K562 (cell line): ENCODE data around the gene VAMP4. TPM values are rescaled to one million over a fixed set of nuclear protein-coding genes. Genes with fewer than 3 reads are reported as not detected.

Experiments
- ATAC-seq: fragments of 200-7000 bp; cut with Tn5 transposase; 3 replicates; pipeline ENCODE4 v1.9.1; 2020; ENCODE audit warnings: moderate library complexity
- BruUV-seq: library from RNA; stranded (reverse); fragments of 400-500 nt; replicated peaks from 2 replicates; lab custom pipeline; 2021; lab: Mats Ljungman, UMichigan
- CTCF ChIA-PET: fragments of 300-600 bp; formaldehyde crosslinking; extraction: SDS; loops from one replicate; lab custom pipeline; 2021; ENCODE audit warnings: low intra/inter-chr PET ratio; lab: Yijun Ruan, JAX
- POLR2A ChIA-PET: fragments of 300-600, 350-650 bp; sonication (Branson Sonifier 250); formaldehyde crosslinking; extraction: SDS; loops from one replicate; lab custom pipeline; 2021; ENCODE audit warnings: antibody characterized with exemption, inconsistent platforms; lab: Yijun Ruan, JAX
- DNase-seq, 4 experiments: peaks; one replicate each; pipeline versions ENCODE4 v3.0.0 to v3.0.0-alpha.2; 2011 to 2018; ENCODE audit warnings: low spot score in 3 of 4, mixed read lengths in 3 of 4; ENCODE audit errors: extremely low read depth in 1 of 4
- FAIRE-seq: peaks from 2 replicates; lab custom pipeline; 2011; peaks lifted over from hg19 to GRCh38; lab: Jason Lieb, UNC
- H2AFZ ChIP-seq: 2 replicates; pipeline ENCODE4 v1.6.0; 2011; ENCODE audit warnings: low read depth, low read length, control low read depth, inconsistent platforms
- H3K27ac ChIP-seq: fragments of 200-600 bp; 3 replicates; pipeline ENCODE4 v1.8.0; 2011; ENCODE audit warnings: low read depth, mild to moderate bottlenecking, control low read depth, inconsistent platforms, low read length, moderate library complexity, mixed read lengths; ENCODE audit errors: extremely low read depth
- H3K27me3 ChIP-seq, 2 experiments: fragments of 300-600 bp in 1 of 2; 2 replicates in 1 of 2; 3 replicates in 1 of 2; pipeline versions ENCODE4 v1.6.0 to v1.8.0; 2011; ENCODE audit warnings: inconsistent platforms in 2 of 2, low read length in 2 of 2, mild to moderate bottlenecking in 1 of 2, mixed read lengths in 1 of 2, moderate library complexity in 1 of 2; ENCODE audit not compliant: control insufficient read depth in 2 of 2, insufficient read depth in 2 of 2
- H3K36me3 ChIP-seq: fragments of 300-600 bp; 3 replicates; pipeline ENCODE4 v1.8.0; 2011; ENCODE audit warnings: mild to moderate bottlenecking, low read length, inconsistent platforms; ENCODE audit not compliant: control insufficient read depth, insufficient read depth
- H3K4me1 ChIP-seq, 2 experiments: fragments of 200-600 bp in 1 of 2; replicated peaks in 1 of 2; 2 replicates in 1 of 2; 3 replicates in 1 of 2; pipeline versions ENCODE4 v1.5.1 to v1.8.0; 2011; ENCODE audit warnings: inconsistent platforms in 2 of 2, low read length in 2 of 2, mild to moderate bottlenecking in 1 of 2, mixed read lengths in 1 of 2, moderate library complexity in 1 of 2; ENCODE audit not compliant: control insufficient read depth in 2 of 2, insufficient read depth in 2 of 2
- H3K4me2 ChIP-seq: 2 replicates; pipeline ENCODE4 v1.6.1; 2011; ENCODE audit warnings: low read length, control low read depth, inconsistent platforms, mixed read lengths; ENCODE audit not compliant: insufficient read depth
- H3K4me3 ChIP-seq: fragments of 200-600 bp; sonication (generic), shearing (Covaris generic); 2 replicates; pipeline ENCODE4 v1.5.1; 2016; ENCODE audit warnings: control low read depth, inconsistent platforms
- H3K79me2 ChIP-seq: fragments of 200-600 bp; 3 replicates; pipeline ENCODE4 v1.8.0; 2011; ENCODE audit warnings: low read length, inconsistent platforms; ENCODE audit not compliant: control insufficient read depth, insufficient read depth
- H3K9ac ChIP-seq, 2 experiments: 2 replicates each; pipeline versions ENCODE4 v1.6.0 to v1.6.1; 2011; ENCODE audit warnings: low read depth in 2 of 2, low read length in 2 of 2, control low read depth in 1 of 2, inconsistent platforms in 1 of 2, mild to moderate bottlenecking in 1 of 2, mixed read lengths in 1 of 2; ENCODE audit not compliant: insufficient read depth in 1 of 2
- H3K9me1 ChIP-seq: one replicate; pipeline ENCODE4 v1.6.0; 2011; ENCODE audit warnings: inconsistent platforms, mild to moderate bottlenecking, low read length, moderate library complexity; ENCODE audit not compliant: control insufficient read depth, insufficient read depth
- H3K9me3 ChIP-seq: replicated peaks from 2 replicates; pipeline ENCODE4 v1.5.1; 2011; ENCODE audit warnings: low read depth, low read length, inconsistent platforms; ENCODE audit not compliant: control insufficient read depth, insufficient read depth
- H4K20me1 ChIP-seq: replicated peaks from 2 replicates; pipeline ENCODE4 v1.6.1; 2011; ENCODE audit warnings: low read length, inconsistent platforms, mixed read lengths; ENCODE audit not compliant: control insufficient read depth, insufficient read depth
- CBFA2T3 ChIP-seq: fragments of 450-650 bp; IDR thresholded peaks from 2 replicates; pipeline ENCODE4 v1.6.1; 2017
- HMG20A ChIP-seq: fragments of 450-650 bp; formaldehyde crosslinking; conservative IDR thresholded peaks from 2 replicates; pipeline ENCODE4 v1.4.0; 2020; ENCODE audit warnings: mild to moderate bottlenecking, mixed read lengths
- NCOA1 ChIP-seq: fragments of 450-650 bp; IDR thresholded peaks from 2 replicates; pipeline ENCODE4 v1.6.1; 2016; ENCODE audit warnings: low read depth
- RBM15 ChIP-seq: fragments of 200-400 bp; formaldehyde crosslinking; IDR thresholded peaks from 2 replicates; pipeline ENCODE4 v1.6.1; 2018; ENCODE audit warnings: mild to moderate bottlenecking, low read length, moderate library complexity; ENCODE audit not compliant: insufficient read depth
- SLC30A9 ChIP-seq: fragments of 250-450 bp; sonication (Bioruptor Pico); IDR thresholded peaks from 2 replicates; pipeline ENCODE4 v1.8.0; 2022; ENCODE audit warnings: mild to moderate bottlenecking, moderate library complexity
- ZNF121 ChIP-seq: sonication (generic); formaldehyde crosslinking; conservative IDR thresholded peaks from 2 replicates; pipeline ENCODE4 v1.8.0; 2022; ENCODE audit warnings: missing genetic modification reagents
- WGBS: fragments of 100-300 bp; shearing (Covaris generic); methylation state at CpG from one replicate; pipeline ENCODE4 v1.1.6; 2016; ENCODE audit warnings: low coverage, mixed read lengths; ENCODE audit not compliant: insufficient coverage; ENCODE audit errors: missing lambda C conversion rate; 5-methylcytosine and 5-hydroxymethylcytosine counted together
- in situ Hi-C: fragments of 300-500 bp; cut with MboI; formaldehyde crosslinking; loops from 4 replicates; pipeline ENCODE4 v1.15.0; 2018; ENCODE audit warnings: inconsistent platforms, mixed read lengths
- intact Hi-C: fragments of 100-400 bp; cut with micrococcal nuclease; formaldehyde crosslinking; loops from 2 replicates; pipeline ENCODE4 v1.14.2; 2022
- polyA plus RNA-seq, 8 experiments: library from polyadenylated mRNA; depleted of rRNA in 4 of 8; stranded (reverse) in 5 of 8; unstranded in 3 of 8; fragments of >200 nt; fragmentation: Nextera tagmentation in 2 of 8; fragmentation: Illumina TruSeq in 1 of 8; extraction: Ambion mirVana in 2 of 8; extraction: Trizol in 1 of 8; gene quantifications; 2 replicates each; pipeline versions ENCODE4 v1.2.1 to v1.2.3, GENCODE V29; 2011 to 2014; ENCODE audit warnings: inconsistent platforms in 1 of 8, missing spikeins in 1 of 8
- total RNA-seq, 7 experiments: library from RNA; depleted of rRNA in 6 of 7; stranded (reverse); fragments of >200 nt in 6 of 7; fragmentation: Illumina TruSeq in 2 of 7; extraction: Trizol in 2 of 7; gene quantifications; 2 replicates each; pipeline versions ENCODE4 v1.2.1 to v1.2.3, GENCODE V29; 2011 to 2021; ENCODE audit warnings: low replicate concordance in 1 of 7
- TF ChIP-seq, protein P1 (sequence below): sonication (generic); formaldehyde crosslinking; IDR thresholded peaks from 2 replicates; pipeline ENCODE4 v1.8.1; 2022; ENCODE audit warnings: missing genetic modification reagents
- TF ChIP-seq, protein P2 (sequence below): fragments of 450-650 bp; conservative IDR thresholded peaks from 2 replicates; pipeline ENCODE4 v1.6.1; 2016; ENCODE audit warnings: missing genetic modification characterization, low read depth, mild to moderate bottlenecking, control low read depth, missing compliant biosample characterization
- TF ChIP-seq, protein P3 (sequence below): fragments of 250-450 bp; sonication (Bioruptor Pico); IDR thresholded peaks from 2 replicates; pipeline ENCODE4 v1.6.1; 2021; ENCODE audit warnings: mild to moderate bottlenecking
- TF ChIP-seq, protein P4 (sequence below): fragments of 250-450 bp; sonication (Bioruptor Pico); IDR thresholded peaks from 2 replicates; pipeline ENCODE4 v1.5.0; 2021; ENCODE audit warnings: mild to moderate bottlenecking, moderate library complexity

Gene VAMP4
- total and polyA plus RNA-seq, 9 of the 15 experiments (the other 6 are each of a cell fraction or from before 2014, with no cell fraction given), result 3.3 to 21.4 (median 11.9) TPM

DNA sequence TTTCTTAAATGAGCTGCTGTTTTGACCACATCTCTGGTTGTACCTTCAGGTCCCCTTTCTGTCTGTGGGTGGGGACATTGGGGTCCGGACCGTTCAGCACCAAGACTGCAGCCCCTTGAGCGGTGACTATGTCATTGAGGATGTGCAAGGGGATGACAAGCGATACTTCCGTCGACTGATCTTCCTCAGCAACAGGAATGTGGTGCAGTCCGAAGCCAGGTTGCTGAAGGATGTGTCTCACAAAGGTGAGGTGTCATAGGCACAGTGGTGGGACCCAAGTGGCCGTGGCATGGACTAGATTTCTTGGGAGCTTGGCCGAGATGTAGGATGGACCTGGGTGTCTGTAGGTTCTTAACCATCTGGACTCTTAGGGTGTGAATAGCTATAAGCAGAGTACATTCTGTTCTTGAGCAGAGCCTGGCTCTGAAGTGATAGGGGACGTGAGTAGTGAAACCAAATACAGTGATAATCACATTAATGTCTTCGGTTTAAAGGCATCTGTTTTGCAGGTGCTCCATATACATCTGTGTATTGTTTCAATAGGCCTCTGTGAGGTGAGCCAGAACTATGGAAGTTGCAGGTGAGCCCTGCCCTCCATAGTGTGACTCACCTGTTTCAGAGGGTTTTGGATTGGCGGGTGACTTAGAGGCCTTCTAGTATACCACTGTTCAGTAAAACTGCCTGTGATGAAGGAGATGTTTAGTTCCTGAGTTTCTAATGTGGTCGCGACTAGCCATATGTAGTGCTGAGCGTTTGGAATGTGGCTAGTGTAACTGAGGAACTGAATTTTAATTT lies 46.0 kb upstream of the VAMP4 start (continued):
- TF ChIP-seq, protein P1, sequence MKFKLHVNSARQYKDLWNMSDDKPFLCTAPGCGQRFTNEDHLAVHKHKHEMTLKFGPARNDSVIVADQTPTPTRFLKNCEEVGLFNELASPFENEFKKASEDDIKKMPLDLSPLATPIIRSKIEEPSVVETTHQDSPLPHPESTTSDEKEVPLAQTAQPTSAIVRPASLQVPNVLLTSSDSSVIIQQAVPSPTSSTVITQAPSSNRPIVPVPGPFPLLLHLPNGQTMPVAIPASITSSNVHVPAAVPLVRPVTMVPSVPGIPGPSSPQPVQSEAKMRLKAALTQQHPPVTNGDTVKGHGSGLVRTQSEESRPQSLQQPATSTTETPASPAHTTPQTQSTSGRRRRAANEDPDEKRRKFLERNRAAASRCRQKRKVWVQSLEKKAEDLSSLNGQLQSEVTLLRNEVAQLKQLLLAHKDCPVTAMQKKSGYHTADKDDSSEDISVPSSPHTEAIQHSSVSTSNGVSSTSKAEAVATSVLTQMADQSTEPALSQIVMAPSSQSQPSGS (CRISPR knock-in tag), result no peak
- TF ChIP-seq, protein P2, sequence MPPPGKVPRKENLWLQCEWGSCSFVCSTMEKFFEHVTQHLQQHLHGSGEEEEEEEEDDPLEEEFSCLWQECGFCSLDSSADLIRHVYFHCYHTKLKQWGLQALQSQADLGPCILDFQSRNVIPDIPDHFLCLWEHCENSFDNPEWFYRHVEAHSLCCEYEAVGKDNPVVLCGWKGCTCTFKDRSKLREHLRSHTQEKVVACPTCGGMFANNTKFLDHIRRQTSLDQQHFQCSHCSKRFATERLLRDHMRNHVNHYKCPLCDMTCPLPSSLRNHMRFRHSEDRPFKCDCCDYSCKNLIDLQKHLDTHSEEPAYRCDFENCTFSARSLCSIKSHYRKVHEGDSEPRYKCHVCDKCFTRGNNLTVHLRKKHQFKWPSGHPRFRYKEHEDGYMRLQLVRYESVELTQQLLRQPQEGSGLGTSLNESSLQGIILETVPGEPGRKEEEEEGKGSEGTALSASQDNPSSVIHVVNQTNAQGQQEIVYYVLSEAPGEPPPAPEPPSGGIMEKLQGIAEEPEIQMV (tag), result no peak
- TF ChIP-seq NCOA1 (no peak), SLC30A9 (CRISPR knock-in tag) (no peak)
- TF ChIP-seq, protein P3, sequence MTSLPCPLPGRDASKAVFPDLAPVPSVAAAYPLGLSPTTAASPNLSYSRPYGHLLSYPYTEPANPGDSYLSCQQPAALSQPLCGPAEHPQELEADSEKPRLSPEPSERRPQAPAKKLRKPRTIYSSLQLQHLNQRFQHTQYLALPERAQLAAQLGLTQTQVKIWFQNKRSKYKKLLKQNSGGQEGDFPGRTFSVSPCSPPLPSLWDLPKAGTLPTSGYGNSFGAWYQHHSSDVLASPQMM (CRISPR knock-in tag), result no peak

DNA sequence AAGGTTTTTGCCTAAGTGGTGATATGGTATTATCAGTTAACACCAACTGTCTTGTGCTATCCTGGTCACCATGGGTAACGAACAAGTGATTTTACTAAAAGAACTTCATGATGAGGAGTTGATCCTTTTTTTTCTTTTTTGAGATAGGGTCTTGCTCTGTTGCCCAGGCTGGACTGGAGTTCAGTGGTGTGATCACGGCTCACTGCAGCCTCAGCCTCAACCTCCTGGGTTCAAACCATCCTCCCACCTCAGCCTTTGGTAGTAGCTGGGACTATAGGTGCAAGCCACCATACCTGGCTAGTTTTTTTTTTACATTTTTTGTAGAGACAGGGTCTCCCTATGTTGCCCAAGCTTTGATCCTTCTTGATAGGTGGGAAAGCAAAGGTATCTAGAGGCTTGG lies 44.7 kb upstream of the VAMP4 start:
- POLR2A ChIA-PET, result interaction anchor here (0.6 kb wide), 1 partner anchor 25 kb away, joined by 3 read pairs; no protein-coding TSS in a partner anchor
- H2AFZ ChIP-seq, result no peak overlapping the region
- CTCF ChIA-PET, result no interaction called here
- in situ Hi-C loops (no loop called here), intact Hi-C loops (no loop called here)
- peaks cover 13% of the 10 kb centered on the region in 2 experiments; a peak in 4 of 5 replicates for H3K4me1 ChIP-seq
- no peaks in the 10 kb centered on the region for H3K9me3 ChIP-seq
- peaks cover 49% of the 10 kb centered on the region for H3K79me2 ChIP-seq
- no peak overlapping the region for H3K4me3 ChIP-seq
- peaks cover 90% of the 10 kb centered on the region for H3K36me3 ChIP-seq
- TF ChIP-seq, protein P4, sequence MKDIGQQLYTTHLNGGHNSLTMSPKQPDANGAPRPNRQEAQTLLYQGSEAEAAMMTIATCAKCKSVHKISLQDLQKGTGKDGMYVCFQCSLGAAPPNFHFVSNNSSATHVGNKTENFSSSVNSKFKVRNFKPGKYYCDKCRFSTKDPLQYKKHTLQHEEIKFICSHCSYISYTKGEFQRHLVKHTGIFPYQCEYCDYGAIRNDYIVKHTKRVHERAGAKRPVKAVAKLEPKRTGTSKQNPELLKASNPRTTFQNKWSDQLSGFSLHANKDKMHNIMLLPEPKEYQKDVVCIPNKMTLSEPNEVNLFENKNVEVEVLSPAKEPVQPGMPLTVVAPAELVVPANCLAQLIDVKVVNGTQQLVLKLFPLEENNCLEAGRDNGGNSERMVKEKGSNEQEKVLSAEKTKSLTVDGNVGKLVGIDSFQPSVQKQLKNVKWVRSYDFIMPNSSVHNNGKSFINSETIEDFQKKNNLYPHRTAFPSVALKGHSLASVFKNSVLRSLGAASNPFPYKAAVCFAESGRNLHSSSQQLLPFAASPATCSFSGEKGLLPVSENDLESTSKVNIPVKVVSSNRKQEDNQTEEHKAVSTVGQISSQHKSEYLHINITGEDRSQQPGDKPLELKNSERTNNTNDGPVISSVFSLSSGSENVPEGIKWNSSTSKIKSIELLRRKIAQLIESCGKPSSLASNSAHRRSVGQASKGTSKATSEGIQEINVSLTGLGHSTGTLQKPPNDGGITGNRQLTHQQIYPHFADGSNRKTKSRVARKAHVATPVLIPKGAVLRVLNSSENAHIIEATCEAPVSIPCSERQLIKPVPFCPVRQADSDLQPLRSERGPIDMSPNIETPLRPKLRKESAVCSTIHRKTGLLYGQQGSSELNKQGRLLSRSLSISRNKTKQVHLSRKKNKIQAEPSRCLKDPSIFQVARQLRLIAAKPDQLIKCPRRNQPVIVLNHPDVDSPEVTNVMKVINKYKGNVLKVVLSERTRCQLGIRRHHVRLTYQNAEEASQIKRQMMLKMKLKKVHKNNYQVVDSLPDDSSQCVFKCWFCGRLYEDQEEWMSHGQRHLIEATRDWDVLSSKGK (CRISPR knock-in tag), result no peak
- TF ChIP-seq CBFA2T3 (peak; percentile 20; the same call in 1 of the 2 replicates), RBM15 (no peak), ZNF121 (peak; percentile 62; the same call in 1 of the 2 replicates), HMG20A (CRISPR knock-in tag) (no peak)
- no peak for ATAC-seq
- FAIRE-seq, result no peak
- H3K4me2 ChIP-seq, result no peak overlapping the region
- WGBS, result 79% methylated on average over 2 of the region's 2 CpGs
- DNase-seq, result no peak
- H3K9me1 ChIP-seq, result peaks cover 3% of the 10 kb centered on the region
- H3K27ac ChIP-seq, result no peak overlapping the region
- H4K20me1 ChIP-seq, result no peaks in the 10 kb centered on the region
- H3K27me3 ChIP-seq, result no peaks in the 10 kb centered on the region
- no TSS peak for BruUV-seq
- no peak overlapping the region for H3K9ac ChIP-seq
